Measurements from ENCODE around the gene GDF15.
"Not testable (repeated sequence)": the region's sequence is repeated elsewhere in the genome, so short reads cannot be mapped to it uniquely, and the experiment has no call there.

The GDF15 gene, protein sequence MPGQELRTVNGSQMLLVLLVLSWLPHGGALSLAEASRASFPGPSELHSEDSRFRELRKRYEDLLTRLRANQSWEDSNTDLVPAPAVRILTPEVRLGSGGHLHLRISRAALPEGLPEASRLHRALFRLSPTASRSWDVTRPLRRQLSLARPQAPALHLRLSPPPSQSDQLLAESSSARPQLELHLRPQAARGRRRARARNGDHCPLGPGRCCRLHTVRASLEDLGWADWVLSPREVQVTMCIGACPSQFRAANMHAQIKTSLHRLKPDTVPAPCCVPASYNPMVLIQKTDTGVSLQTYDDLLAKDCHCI

DNA sequence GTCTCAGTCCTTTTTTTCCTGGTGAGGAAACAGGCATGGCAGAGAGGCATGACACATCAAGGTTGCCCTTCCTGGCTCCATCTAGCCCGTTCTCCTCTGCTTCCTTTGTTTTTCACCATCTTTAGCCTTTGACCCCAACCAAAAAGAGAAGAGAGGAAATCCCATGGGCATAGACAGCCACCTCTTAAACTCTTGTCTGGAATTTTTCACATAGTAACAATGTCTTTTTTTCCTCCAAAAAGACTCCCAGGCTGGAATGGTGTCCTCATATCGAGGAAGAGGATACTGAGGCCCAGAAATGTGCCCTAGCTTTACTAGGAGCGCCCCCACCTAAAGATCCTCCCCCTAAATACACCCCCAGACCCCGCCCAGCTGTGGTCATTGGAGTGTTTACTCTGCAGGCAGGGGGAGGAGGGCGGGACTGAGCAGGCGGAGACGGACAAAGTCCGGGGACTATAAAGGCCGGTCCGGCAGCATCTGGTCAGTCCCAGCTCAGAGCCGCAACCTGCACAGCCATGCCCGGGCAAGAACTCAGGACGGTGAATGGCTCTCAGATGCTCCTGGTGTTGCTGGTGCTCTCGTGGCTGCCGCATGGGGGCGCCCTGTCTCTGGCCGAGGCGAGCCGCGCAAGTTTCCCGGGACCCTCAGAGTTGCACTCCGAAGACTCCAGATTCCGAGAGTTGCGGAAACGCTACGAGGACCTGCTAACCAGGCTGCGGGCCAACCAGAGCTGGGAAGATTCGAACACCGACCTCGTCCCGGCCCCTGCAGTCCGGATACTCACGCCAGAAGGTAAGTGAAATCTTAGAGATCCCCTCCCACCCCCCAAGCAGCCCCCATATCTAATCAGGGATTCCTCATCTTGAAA, at the start of gene GDF15:
Gene GDF15, plus strand, starts transcription at position 484 of the 868 bp plus-strand sequence. Its CDS starts 32 bp downstream, at position 516.
- DNase-seq (ENCODE audit: low read depth) = peak; percentile 40

DNA sequence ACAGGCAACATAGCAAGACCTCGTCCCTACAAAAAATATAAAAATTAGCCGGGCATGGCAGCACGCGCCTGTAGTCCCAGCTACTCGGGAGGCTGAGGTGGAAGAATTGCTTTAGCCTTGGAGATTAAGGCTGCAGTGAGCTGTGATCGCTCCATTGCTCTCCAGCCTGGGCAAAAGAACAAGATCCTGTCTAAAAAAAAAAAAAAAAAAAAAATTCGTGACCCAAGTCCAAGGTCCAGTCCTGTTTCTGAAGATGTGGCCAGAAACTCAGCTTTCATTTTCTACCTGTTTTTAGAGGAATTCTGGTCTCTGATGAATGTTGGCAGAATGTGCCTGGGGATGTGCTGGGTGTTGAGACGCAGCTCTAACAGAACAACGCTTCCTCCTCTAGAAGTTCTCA, 47.4 kb upstream of the GDF15 start:
- no peak for DNase-seq (ENCODE audit: low read depth)

DNA sequence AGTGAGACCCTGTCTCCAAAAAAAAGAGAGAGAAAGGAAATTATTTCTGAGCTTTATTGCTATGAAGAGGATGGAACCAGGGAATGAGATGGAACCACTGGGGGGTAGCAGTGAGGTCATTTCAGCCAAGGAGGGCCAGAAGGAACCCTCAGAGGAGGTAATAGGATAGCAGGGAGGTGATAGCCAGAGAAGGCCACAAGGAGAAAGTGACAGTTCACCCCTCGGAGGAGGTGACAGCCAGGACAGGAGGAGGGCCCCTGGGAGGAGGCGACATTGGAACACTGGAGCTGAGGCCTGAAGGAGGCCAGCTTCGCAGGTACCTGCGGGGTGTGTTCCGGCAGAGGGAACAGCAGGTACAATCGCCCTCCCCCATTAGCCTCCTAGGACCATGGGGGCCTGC, 46.2 kb upstream of the GDF15 start:
- no peak for DNase-seq (ENCODE audit: low read depth)

DNA sequence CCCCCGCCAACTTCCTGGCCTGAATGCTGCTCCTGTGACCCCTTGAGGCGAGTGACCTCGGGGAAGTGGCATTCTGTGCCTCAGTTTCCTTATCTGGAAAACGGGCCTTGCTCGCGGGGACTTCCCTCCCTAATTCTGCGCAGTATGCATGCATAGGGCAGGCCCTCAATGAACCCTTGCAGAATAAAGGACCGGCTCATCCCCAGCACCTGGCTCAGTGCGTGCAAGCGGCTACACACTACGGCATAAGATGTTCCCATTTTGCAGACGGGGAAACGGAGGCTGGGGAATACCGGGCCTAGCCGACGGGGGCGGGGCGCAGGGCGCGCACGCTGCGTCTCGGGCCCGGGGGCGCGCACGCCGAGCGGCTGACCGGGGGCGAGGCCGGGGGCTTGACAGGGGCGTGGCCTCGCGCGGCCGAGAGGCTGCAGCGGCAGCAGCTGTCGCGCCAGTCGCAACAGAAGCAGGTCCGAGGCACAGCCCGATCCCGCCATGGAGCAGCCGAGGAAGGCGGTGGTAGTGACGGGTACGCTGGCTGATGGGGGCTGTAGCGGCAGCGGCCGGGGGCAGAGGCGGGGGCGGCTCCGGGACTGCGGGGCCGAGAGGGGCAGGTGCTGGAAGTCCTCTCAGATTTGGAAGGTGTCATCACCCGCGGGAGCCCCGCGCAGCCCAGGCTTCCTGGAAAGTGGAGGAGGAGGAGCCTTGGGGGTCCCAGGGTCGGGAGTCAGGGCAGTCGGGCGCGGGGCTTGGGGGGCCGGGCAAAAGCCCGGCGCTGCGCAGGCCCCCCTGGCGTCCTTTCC, 45.6 kb upstream of the GDF15 start, which contains the start of gene PGPEP1:
Gene PGPEP1, plus strand, starts transcription at position 409 of the 800 bp plus-strand sequence. Its CDS starts 84 bp downstream, at position 493.
- peak; percentile 69 for DNase-seq (ENCODE audit: low read depth)

DNA sequence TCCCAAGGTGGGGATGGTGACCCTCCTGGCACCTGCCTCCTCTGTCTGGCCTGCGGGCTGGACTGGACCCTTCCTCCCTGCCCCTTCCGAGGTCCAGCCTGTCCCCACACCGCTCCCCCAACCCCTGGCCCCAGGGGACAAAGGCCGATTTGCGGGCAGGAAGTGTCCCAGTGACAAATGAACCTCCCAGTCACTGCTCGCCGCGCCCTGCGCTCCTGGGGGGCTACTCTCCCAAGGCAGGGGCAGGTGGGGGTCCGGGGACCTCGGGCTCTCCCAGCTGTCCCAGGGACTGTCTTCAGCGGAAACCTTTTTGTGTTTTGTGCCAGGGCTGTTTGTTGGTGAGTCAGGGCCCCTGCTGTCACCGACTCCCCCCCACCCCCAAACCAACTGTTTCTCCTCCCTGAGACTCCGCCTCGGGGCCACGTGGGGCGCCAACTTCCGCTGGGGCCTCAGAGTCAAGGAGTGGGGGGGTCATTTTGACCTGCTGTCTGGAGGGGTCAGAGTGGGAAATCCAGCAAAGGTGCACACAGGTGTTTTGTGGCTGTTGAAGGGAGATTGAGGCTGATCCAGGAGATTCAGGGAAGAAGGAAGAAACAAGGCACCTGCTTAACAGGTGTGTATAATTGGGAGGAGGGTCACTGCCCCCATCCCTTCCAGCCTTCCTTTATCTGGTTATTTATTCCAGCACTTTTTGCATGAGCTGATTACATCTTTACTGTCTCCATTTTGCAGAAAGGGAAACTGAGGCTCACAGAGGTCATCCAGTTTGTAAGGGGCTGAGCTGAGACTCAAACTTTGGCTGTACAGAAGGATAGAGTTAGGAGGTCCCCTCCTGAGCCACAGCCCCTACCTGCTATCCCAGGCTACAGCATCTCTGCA, 44.7 kb upstream of the GDF15 start:
- DNase-seq (ENCODE audit: low read depth) = peak; percentile 61

DNA sequence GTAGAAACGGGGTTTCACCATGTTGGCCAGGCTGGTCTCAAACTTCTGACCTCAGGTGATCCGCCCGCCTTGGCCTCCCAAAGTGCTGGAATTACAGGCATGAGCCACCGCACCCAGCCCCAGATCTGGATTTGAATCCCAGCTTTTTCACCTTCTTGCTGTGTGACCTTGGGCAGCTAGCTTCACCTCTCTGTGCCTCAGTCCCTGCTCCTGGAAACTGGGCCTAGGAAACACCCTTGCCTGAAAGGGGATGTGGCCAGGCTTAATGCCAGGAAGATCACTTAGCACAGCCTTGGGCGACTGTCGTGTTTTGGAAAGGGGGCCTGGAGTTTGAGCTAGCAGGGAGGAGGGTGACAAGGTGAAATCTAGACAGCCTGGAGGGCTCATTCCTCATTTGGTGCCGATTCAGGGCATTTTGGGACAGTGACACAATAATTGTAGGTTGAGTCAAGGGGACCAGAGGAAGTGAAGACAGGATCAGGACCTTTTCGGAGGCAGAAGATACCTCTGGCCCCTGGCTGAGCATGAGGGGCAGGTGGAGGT, 43.8 kb upstream of the GDF15 start:
- no peak for DNase-seq (ENCODE audit: low read depth)

DNA sequence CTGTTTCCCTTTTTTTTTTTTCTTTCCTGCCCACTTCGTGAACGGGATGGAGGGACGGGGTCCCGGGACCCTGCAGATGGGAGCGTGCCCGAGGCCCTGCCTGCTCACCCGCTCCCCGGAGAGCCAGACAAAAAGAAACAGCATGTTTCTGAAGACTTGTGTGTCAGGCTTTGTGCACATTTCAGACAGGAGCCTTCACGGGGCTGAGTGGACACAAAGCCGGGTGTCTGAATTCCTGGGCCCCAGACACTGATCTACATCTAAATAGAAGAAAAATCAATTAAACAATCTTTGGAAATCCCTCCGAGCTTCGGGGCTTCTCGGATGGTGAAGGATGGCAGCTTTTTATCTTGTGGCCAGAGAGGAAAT, 41.4 kb upstream of the GDF15 start:
- no peak for DNase-seq (ENCODE audit: low read depth)

DNA sequence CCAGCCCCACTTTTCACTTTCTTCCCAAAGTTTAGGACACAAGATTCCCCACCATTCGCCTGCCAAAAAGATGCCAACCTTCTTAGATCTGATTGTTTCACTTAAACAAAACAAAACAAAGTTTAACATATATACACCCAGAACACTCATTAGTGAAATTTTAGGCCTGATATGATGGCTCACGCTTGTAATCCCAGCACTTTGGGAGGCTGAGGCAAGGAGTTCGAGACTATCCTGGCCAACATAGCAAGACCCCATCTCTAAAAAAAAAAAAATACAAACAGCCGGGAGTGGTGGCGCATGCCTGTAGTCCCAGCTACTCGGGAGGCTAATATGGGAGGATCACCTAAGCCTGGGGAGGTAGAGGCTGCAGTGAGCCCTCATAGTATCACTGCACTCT, 40.7 kb upstream of the GDF15 start:
- DNase-seq (ENCODE audit: low read depth) = no peak

DNA sequence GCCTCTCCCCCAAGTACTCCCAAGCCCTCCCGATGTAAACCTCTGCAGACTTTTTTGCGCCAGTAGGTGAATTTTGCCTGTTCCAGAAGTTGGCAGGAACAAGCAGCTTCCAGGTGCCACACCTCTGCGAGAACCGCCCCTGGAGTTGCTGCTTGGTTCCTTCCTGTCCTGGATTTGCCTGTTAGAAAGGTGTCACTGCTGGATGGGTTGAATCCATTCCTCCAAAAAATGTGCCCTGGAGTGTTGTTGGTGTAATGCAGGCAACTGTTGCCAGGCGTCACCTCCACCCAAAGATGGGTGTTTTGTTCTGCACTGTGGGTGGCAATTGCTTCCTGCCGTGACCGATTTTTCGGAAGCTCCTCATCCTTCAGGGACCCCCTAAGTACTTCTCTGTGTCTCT, 39.9 kb upstream of the GDF15 start:
- DNase-seq (ENCODE audit: low read depth) = no peak

DNA sequence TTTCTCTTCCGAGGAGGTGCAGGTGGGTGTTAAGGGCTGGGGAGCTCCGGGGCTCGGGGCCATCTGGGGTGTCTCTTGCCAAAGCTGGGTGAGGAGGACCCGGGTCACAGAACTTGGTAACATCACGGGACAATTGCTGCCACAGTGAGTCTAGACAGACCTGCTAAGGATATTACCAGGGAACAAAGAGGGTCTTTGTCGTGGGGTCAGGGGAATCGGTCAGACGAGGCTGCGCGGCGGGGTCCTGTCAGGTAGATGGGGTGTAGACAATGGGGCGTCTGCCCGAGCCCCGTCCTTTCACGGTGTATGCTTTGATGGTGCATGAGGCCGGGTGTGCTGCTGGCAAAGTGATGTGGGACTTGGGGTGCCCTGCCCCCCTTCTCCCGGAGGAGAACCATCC, 37.8 kb upstream of the GDF15 start:
- no peak for DNase-seq (ENCODE audit: low read depth)

DNA sequence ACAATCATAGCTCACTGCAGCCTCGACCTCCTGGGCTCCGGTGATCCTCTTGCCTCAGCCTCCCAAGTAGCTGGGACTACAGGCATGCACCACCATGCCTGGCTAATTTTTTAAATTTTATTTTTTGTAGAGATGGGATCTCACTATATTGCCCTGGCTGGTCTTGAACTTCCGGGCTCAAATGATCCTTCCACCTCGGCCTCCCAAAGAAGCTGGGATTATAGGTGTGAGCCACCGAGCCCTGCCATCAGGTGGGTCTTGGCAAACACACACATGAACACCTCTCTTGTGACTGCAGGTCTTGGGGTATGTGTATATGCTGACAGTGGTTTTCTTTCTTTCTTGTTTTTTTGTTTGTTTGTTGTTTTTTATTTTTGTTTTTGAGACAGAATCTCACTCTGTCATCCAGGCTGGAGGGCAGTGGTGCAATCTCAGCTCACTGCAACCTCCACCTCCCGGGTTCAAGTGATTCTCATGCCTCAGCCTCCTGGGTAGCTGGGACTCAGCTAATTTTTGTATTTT, 37.1 kb upstream of the GDF15 start:
- not testable (repeated sequence) for DNase-seq (ENCODE audit: low read depth)

DNA sequence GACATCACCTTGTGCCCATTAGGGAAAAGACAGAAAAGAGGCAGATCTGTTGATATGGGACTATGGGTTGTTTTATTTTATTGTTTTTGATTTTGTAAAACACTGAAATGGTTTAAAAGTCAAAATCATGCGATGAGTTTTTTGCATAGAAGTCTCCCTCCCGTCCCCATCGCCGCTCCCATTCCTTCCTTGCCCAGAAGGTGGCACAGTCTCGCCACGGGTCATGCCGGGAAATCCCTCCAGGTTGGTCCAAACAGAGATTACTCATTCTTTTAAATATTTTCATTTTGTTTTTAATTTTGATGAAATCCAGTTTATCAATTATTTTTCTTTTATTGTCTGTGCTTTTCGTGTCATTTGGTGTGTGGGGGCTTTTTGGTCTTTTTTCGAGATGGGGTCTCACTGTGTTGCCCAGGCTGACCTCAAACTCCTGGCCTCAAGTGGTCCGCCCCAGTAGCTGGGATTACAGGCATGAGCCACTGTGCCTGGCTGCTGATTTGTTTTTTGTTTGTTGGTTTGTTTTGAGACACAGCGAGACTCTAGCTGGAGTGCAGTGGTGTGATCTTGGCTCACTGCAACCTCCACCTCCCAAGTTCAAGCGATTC, 36.3 kb upstream of the GDF15 start:
- no peak for DNase-seq (ENCODE audit: low read depth)

DNA sequence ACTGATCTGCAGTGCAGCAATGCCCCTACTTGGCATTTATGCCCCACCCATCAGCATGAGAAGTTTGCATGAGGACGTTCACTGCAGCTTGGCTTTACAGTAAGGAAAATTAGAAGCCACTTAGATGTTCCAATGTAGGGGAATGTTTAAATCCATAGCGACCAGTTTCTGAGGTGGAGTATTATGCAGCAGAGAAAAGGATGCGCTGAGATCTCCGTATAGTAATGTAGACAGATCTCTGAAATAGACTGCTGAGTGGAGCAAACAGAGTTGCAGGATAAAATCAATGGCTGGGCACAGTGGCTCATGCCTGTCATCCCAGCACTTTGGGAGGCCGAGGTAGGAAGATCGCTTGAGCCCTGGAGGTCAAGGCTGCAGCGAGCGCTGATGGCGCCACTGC, 35.5 kb upstream of the GDF15 start:
- no peak for DNase-seq (ENCODE audit: low read depth)

DNA sequence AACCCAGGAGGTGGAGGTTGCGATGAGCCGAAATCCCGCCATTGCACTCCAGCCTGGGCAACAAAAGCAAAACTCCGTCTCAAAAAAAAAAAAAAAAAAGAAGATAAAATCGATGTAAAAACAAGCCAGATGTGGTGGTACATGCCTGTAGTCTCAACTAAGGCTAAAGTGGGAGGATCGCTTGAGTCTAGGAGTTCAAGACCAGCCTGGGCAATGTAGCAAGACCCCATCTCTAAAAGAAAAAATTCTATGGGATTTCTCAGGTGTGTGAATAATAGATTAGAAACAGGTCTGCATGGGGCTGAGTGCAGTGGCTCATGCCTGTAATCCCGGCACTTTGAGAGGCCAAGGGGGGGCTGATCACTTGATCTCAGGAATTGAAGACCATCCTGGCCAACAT, 34.4 kb upstream of the GDF15 start:
- no peak for DNase-seq (ENCODE audit: low read depth)

DNA sequence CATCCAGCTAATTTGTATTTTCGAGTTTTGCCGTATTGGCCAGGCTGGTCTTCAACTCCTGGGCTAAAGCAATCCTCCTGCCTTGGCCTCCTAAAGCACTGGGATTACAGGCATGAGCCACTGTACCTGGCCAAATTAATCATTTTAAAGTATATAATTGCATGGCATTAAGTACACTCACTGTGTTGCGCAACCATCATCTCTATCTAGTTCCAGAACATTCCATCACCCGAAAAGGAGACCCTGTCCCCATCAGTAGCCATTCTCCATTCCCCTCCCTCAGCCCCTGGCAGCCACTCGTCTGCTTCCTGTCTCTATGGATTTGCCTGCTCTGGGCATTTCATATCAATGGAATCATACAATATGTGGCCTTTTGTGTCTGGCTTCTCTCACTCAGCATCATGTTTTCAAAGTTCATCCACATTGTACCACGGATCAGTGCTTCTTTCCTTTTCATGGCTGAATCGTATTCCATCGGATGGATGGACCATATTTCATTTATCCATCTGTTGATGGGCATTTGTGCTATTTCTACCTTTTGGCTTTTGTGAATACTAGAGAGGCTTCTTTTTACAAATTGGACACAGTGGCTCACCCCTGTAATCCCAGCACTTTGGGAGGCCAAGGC, 32.5 kb upstream of the GDF15 start:
- DNase-seq (ENCODE audit: low read depth) = no peak

DNA sequence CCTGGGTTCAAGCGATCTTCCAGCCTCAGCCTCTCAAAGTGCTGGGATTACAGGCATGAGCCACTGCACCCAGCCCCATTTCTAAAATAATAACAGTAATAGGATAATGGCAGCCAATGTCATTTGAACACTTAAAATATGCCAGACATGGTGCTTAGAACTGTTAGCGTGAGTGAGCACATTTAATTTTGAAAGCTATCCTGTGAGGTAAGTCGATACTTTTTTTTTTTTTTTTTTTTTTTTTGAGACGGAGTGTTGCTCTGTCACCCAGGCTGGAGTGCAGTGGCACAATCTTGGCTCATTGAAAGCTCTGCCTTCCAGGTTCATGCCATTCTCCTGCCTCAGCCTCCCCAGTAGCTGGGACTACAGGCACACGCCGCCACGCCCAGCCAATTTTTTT, 31.2 kb upstream of the GDF15 start:
- not testable (repeated sequence) for DNase-seq (ENCODE audit: low read depth)

DNA sequence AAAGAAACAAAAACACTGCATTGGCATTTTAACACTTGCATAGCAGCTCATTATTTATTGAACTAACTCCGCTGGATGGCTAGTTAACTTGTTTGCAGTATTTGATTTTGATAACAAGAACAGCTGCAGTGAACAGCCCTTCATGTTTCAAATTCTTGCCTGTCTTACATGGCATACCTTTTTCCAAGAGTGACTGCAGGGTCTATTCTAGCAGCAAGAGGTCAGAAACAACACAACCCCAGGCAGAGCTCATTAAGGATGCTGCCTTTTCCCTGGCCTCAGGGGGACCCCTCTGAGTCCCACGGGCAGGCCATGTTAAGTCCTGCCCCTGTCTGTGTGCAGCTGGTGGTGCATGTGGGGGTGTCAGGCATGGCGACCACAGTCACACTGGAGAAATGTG, 28.9 kb upstream of the GDF15 start:
- no peak for DNase-seq (ENCODE audit: low read depth)

DNA sequence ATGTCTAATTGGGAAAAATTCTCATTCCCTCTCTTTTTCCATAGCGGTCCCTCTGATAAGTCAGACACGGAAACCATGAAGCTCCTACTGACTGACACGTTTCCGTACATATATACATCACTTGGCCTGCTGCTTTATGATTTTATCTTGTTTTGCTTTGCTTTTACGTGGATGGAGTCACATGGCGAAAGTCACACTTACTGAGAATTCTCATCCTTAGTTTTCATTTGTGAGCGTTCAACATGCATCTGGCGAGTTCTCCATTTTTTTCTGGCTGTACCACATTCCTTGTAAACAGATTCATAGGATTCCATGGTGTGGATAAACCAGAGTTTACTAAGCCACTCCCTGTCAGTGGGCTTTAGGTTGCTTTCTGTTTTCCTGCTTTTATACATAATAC, 24.3 kb upstream of the GDF15 start:
- DNase-seq (ENCODE audit: low read depth) = no peak

DNA sequence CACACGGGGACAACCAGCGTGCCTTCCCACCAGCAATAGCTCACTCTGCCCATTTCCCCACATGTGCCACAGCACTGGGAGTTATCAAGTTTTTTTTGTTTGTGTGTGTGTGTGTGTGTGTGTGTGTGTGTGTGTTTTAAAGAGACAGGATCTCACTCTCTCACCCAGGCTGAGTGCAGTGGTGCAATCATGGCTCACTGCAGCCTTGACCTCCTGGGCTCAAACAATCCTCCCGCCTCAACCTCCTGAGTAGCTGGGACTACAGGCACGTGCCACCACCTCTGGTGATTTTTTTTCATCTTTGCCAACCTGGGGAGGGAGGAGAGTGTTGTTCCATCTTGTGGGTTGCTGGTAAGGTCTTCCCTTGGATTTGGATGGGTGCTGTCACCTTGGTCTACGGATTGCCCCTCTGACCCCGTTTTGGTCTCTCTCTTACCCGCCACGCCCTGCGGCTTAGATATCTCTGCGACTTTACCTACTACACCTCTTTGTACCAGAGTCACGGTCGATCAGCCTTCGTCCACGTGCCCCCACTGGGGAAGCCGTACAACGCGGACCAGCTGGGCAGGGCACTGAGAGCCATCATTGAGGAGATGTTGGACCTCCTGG, 22.9 kb upstream of the GDF15 start:
- no peak for DNase-seq (ENCODE audit: low read depth)

DNA sequence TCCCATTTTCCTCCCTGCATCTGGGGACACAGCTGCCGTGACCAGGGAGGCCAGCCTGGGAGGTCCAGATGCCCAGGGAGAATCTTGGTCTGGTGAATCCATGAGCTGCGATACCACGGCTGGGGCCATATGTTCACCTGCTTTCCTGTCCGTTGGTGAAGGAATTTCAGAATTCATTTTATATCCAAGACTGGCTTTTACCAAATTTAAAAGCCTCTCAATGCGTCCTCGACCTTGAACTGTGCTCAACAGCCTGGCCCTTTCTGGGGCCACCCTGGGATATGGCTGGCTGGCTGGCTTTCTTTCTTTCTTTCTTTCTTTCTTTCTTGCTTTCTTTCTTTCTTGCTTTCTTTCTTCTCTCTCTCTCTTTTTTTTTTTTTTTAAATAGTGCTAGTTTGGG, 22.2 kb upstream of the GDF15 start:
- DNase-seq (ENCODE audit: low read depth) = no peak
